DND-41 (cell line): Measurements from ENCODE around the gene DENR.
"Not testable (repeated sequence)": the region's sequence is repeated elsewhere in the genome, so short reads cannot be mapped to it uniquely, and the experiment has no call there.

Experiments used
- ATAC-seq: fragments of 200-7000 bp; cut with Tn5 transposase; 3 replicates; pipeline ENCODE4 v1.9.1; 2021; ENCODE audit warnings: low read depth; ENCODE audit not compliant: insufficient read depth
- DNase-seq: peaks from one replicate; pipeline ENCODE4 v3.0.0-alpha.2; 2020
- H2AFZ ChIP-seq: 2 replicates; pipeline ENCODE4 v1.6.0; 2012; ENCODE audit warnings: low read depth, low read length
- H3K27ac ChIP-seq: 2 replicates; pipeline ENCODE4 v1.5.1; 2012; ENCODE audit warnings: low read length, inconsistent platforms
- H3K27me3 ChIP-seq: fragments of 200-600 bp; sonication (generic); 2 replicates; pipeline ENCODE4 v1.6.0; 2012; ENCODE audit warnings: low read length, mild to moderate bottlenecking, inconsistent platforms; ENCODE audit not compliant: insufficient read depth, poor library complexity
- H3K36me3 ChIP-seq: 2 replicates; pipeline ENCODE4 v1.5.1; 2012; ENCODE audit warnings: low read length, inconsistent platforms; ENCODE audit not compliant: insufficient read depth
- H3K4me1 ChIP-seq: 2 replicates; pipeline ENCODE4 v1.5.1; 2012; ENCODE audit warnings: mild to moderate bottlenecking, low read length; ENCODE audit not compliant: insufficient read depth
- H3K4me2 ChIP-seq: 2 replicates; pipeline ENCODE4 v1.6.0; 2012; ENCODE audit warnings: mild to moderate bottlenecking, moderate library complexity, low read length, inconsistent platforms; ENCODE audit not compliant: insufficient read depth
- H3K4me3 ChIP-seq, 2 experiments: fragments of 200-600 bp in 1 of 2; shearing (Covaris generic) in 1 of 2; 2 replicates each; pipeline ENCODE4 v1.5.1; 2012 to 2016; ENCODE audit warnings: inconsistent platforms in 2 of 2, low read length in 2 of 2, mild to moderate bottlenecking in 2 of 2, low read depth in 1 of 2, moderate library complexity in 1 of 2
- H3K79me2 ChIP-seq: 2 replicates; pipeline ENCODE4 v1.6.0; 2012; ENCODE audit warnings: low read length, inconsistent platforms; ENCODE audit not compliant: insufficient read depth
- H3K9ac ChIP-seq: 2 replicates; pipeline ENCODE4 v1.6.0; 2012; ENCODE audit warnings: low read depth, mild to moderate bottlenecking, inconsistent platforms, low read length, moderate library complexity
- H3K9me3 ChIP-seq: 2 replicates; pipeline ENCODE4 v1.5.1; 2012; ENCODE audit warnings: low read length, moderate library complexity, mild to moderate bottlenecking, inconsistent platforms; ENCODE audit not compliant: insufficient read depth, severe bottlenecking
- H4K20me1 ChIP-seq: 2 replicates; pipeline ENCODE4 v1.6.0; 2012; ENCODE audit warnings: low read length; ENCODE audit not compliant: insufficient read depth
- CTCF ChIP-seq: IDR thresholded peaks from 2 replicates; pipeline ENCODE4 v1.5.1; 2012; ENCODE audit warnings: borderline replicate concordance, low read length, moderate library complexity, mild to moderate bottlenecking; ENCODE audit not compliant: poor library complexity, severe bottlenecking; ENCODE audit errors: extremely low read depth
- EZH2 ChIP-seq: IDR thresholded peaks from 3 replicates; pipeline ENCODE4 v1.6.1; 2012; ENCODE audit warnings: borderline replicate concordance, low read depth, mild to moderate bottlenecking, moderate library complexity, low read length, inconsistent platforms; ENCODE audit not compliant: severe bottlenecking

Gene DENR

GRCh38 chr12:122795807-122796206, 43.2 kb downstream of the DENR start:
- DNase-seq, result no peak
- Histone ChIP-seq H4K20me1 (no peaks in the 10 kb centered on the region), H3K36me3 (no peaks in the 10 kb centered on the region), H3K9me3 (no peaks in the 10 kb centered on the region), H3K27ac (no peak overlapping the region), H2AFZ (no peak overlapping the region), H3K79me2 (no peaks in the 10 kb centered on the region), H3K4me1 (no peaks in the 10 kb centered on the region), H3K4me3 (no peak overlapping the region), H3K4me2 (no peak overlapping the region), H3K27me3 (no peaks in the 10 kb centered on the region), H3K9ac (no peak overlapping the region)
- ATAC-seq, result no peak
- TF ChIP-seq CTCF (no peak), EZH2 (no peak)

GRCh38 chr12:122799641-122800243, 47.1 kb downstream of the DENR start:
- H2AFZ ChIP-seq, result no peak overlapping the region
- H3K9me3 ChIP-seq, result no peaks in the 10 kb centered on the region
- H3K9ac ChIP-seq, result no peak overlapping the region
- no peak overlapping the region for H3K4me2 ChIP-seq
- no peak for DNase-seq
- no peak overlapping the region for H3K4me3 ChIP-seq
- TF ChIP-seq CTCF, result no peak
- no peak for TF ChIP-seq EZH2
- H3K4me1 ChIP-seq, result no peaks in the 10 kb centered on the region
- H3K36me3 ChIP-seq, result no peaks in the 10 kb centered on the region
- no peaks in the 10 kb centered on the region for H3K79me2 ChIP-seq
- no peaks in the 10 kb centered on the region for H4K20me1 ChIP-seq
- no peak overlapping the region for H3K27ac ChIP-seq
- no peak for ATAC-seq
- H3K27me3 ChIP-seq, result no peaks in the 10 kb centered on the region

- Histone ChIP-seq H3K4me1 (no peaks in the 10 kb centered on the region), H3K27ac (no peak overlapping the region), H3K27me3 (no peaks in the 10 kb centered on the region), H3K9me3 (no peaks in the 10 kb centered on the region), H3K9ac (no peak overlapping the region), H3K79me2 (no peaks in the 10 kb centered on the region), H4K20me1 (no peaks in the 10 kb centered on the region), H3K36me3 (no peaks in the 10 kb centered on the region), H3K4me2 (no peak overlapping the region), H3K4me3 (no peak overlapping the region), H2AFZ (no peak overlapping the region)
- no peak for DNase-seq
- TF ChIP-seq EZH2 (no peak), CTCF (no peak)
- ATAC-seq, result no peak
Measured at GRCh38 chr12:122803937-122804336, 51.3 kb downstream of the DENR start.

GRCh38 chr12:122804957-122805356, 52.3 kb downstream of the DENR start:
- not testable (repeated sequence) for H3K27ac ChIP-seq

More at GRCh38 chr12:122804957-122805356, 52.3 kb downstream of the DENR start:
- H3K4me3 ChIP-seq, H3K4me1 ChIP-seq, H2AFZ ChIP-seq, H3K79me2 ChIP-seq, ATAC-seq, H3K9ac ChIP-seq, H3K27me3 ChIP-seq, H4K20me1 ChIP-seq, H3K4me2 ChIP-seq, DNase-seq, H3K9me3 ChIP-seq, H3K36me3 ChIP-seq: not testable (repeated sequence)
